H1 (cell line): ENCODE results near the gene RASAL2. TPM values are rescaled to one million over a fixed set of nuclear protein-coding genes. Genes with fewer than 3 reads are reported as not detected.

ENCODE experiments used
- CTCF ChIA-PET: fragments of 300-600 bp; sonication (Branson Sonifier 250); formaldehyde crosslinking; loops from one replicate; lab custom pipeline; 2021; ENCODE audit not compliant: partially characterized antibody; lab: Charles Lee
- POLR2A ChIA-PET: fragments of 300-600 bp; sonication (Branson Sonifier 250); formaldehyde crosslinking; loops from one replicate; lab custom pipeline; 2021; ENCODE audit warnings: inconsistent platforms; ENCODE audit not compliant: partially characterized antibody; lab: Charles Lee
- DNase-seq, 2 experiments: peaks; one replicate each; pipeline versions ENCODE4 v3.0.0 to v3.0.0-alpha.2; 2010 to 2022; ENCODE audit warnings: low spot score in 2 of 2, low read depth in 1 of 2, mixed read lengths in 1 of 2
- FAIRE-seq: peaks from 2 replicates; lab custom pipeline; 2011; peaks lifted over from hg19 to GRCh38; lab: Jason Lieb, UNC
- H2AFZ ChIP-seq: 2 replicates; pipeline ENCODE4 v1.8.1; 2012; ENCODE audit warnings: low read length, inconsistent platforms
- H2AK5ac ChIP-seq: 2 replicates; pipeline ENCODE4 v1.6.1; 2013; ENCODE audit warnings: low read depth, low read length
- H2BK120ac ChIP-seq: replicated peaks from 2 replicates; pipeline ENCODE3; 2013; ENCODE audit warnings: low read depth, low read length, inconsistent platforms
- H2BK12ac ChIP-seq: 2 replicates; pipeline ENCODE4 v1.6.1; 2013; ENCODE audit warnings: low read depth, low read length
- H2BK15ac ChIP-seq: 2 replicates; pipeline ENCODE4 v1.6.1; 2013; ENCODE audit warnings: low read length
- H2BK20ac ChIP-seq: 2 replicates; pipeline ENCODE4 v1.6.1; 2013; ENCODE audit warnings: low read length
- H2BK5ac ChIP-seq: 2 replicates; pipeline ENCODE4 v1.6.1; 2013; ENCODE audit warnings: low read depth, low read length
- H3K14ac ChIP-seq: 2 replicates; pipeline ENCODE4 v1.6.1; 2013; ENCODE audit warnings: inconsistent platforms; ENCODE audit not compliant: insufficient read length
- H3K18ac ChIP-seq: 2 replicates; pipeline ENCODE4 v1.6.1; 2013; ENCODE audit warnings: low read length; ENCODE audit errors: extremely low read depth
- H3K23ac ChIP-seq: 2 replicates; pipeline ENCODE4 v1.6.1; 2013; ENCODE audit warnings: inconsistent platforms; ENCODE audit not compliant: insufficient read length
- H3K23me2 ChIP-seq: 2 replicates; pipeline ENCODE4 v1.6.1; 2013; ENCODE audit warnings: low read depth, low read length
- H3K27ac ChIP-seq: 2 replicates; pipeline ENCODE4 v1.6.1; 2011; ENCODE audit warnings: low read depth, low read length, inconsistent platforms
- H3K27me3 ChIP-seq, 4 experiments: replicated peaks in 1 of 4; 1 replicate in 1 of 4; 2 replicates in 3 of 4; pipeline versions ENCODE4 v1.6.1 to v1.8.1; 2011 to 2013; ENCODE audit warnings: low read length in 3 of 4, mild to moderate bottlenecking in 3 of 4, inconsistent platforms in 2 of 4, mixed read lengths in 2 of 4, moderate library complexity in 1 of 4; ENCODE audit not compliant: control insufficient read depth in 3 of 4, insufficient read depth in 3 of 4; ENCODE audit errors: extremely low read depth in 1 of 4
- H3K36me3 ChIP-seq, 4 experiments: 2 replicates each; pipeline versions ENCODE4 v1.6.1 to v1.8.1; 2011 to 2013; ENCODE audit warnings: mild to moderate bottlenecking in 4 of 4, low read length in 3 of 4, moderate library complexity in 2 of 4, control low read depth in 1 of 4, inconsistent platforms in 1 of 4; ENCODE audit not compliant: insufficient read depth in 4 of 4, control insufficient read depth in 2 of 4
- H3K4ac ChIP-seq: replicated peaks from 2 replicates; pipeline ENCODE3; 2013; ENCODE audit warnings: low read length, low read depth, mixed read lengths, inconsistent platforms; ENCODE audit not compliant: insufficient read length
- H3K4me1 ChIP-seq, 4 experiments: replicated peaks in 1 of 4; 1 replicate in 1 of 4; 2 replicates in 3 of 4; pipeline versions ENCODE4 v1.6.1 to v1.8.1; 2011 to 2013; ENCODE audit warnings: low read length in 3 of 4, inconsistent platforms in 2 of 4, mixed read lengths in 1 of 4; ENCODE audit not compliant: insufficient read depth in 4 of 4, control insufficient read depth in 3 of 4
- H3K4me2 ChIP-seq, 2 experiments: 2 replicates each; pipeline versions ENCODE4 v1.6.1 to v1.8.1; 2011 to 2013; ENCODE audit warnings: low read depth in 2 of 2, low read length in 2 of 2, control low read depth in 1 of 2, inconsistent platforms in 1 of 2, mild to moderate bottlenecking in 1 of 2; ENCODE audit not compliant: insufficient read depth in 1 of 2
- H3K4me3 ChIP-seq, 4 experiments: fragments of 200-600, 300-600 bp in 1 of 4; sonication (generic), shearing (Covaris generic), sonication (Bioruptor Twin) in 1 of 4; 2 replicates each; pipeline versions ENCODE4 v1.5.1 to v1.8.1; 2011 to 2016; ENCODE audit warnings: low read length in 4 of 4, low read depth in 3 of 4, control low read depth in 2 of 4, inconsistent platforms in 2 of 4, mild to moderate bottlenecking in 2 of 4, mixed read lengths in 1 of 4, moderate library complexity in 1 of 4; ENCODE audit not compliant: insufficient read depth in 2 of 4; ENCODE audit errors: extremely low read depth in 1 of 4
- H3K56ac ChIP-seq: replicated peaks from 2 replicates; pipeline ENCODE3; 2013; ENCODE audit warnings: low read depth, mild to moderate bottlenecking, mixed read lengths, low read length, inconsistent platforms; ENCODE audit not compliant: insufficient read length
- H3K79me1 ChIP-seq: 2 replicates; pipeline ENCODE4 v1.6.1; 2013; ENCODE audit warnings: low read depth, low read length, control low read depth
- H3K79me2 ChIP-seq, 2 experiments: 2 replicates each; pipeline versions ENCODE4 v1.6.1 to v1.8.1; 2012 to 2013; ENCODE audit warnings: low read length in 2 of 2, mild to moderate bottlenecking in 2 of 2, inconsistent platforms in 1 of 2; ENCODE audit not compliant: insufficient read depth in 2 of 2, control insufficient read depth in 1 of 2
- H3K9ac ChIP-seq, 4 experiments: replicated peaks in 1 of 4; 1 replicate in 1 of 4; 2 replicates in 3 of 4; pipeline versions ENCODE4 v1.6.1 to v1.8.1; 2011 to 2013; ENCODE audit warnings: low read depth in 3 of 4, low read length in 3 of 4, control low read depth in 2 of 4, mild to moderate bottlenecking in 2 of 4, moderate library complexity in 2 of 4, inconsistent platforms in 1 of 4; ENCODE audit errors: extremely low read depth in 1 of 4
- H3K9me3 ChIP-seq, 2 experiments: 2 replicates each; pipeline versions ENCODE4 v1.6.1 to v1.8.1; 2012 to 2013; ENCODE audit warnings: mild to moderate bottlenecking in 2 of 2, moderate library complexity in 2 of 2, control low read depth in 1 of 2, inconsistent platforms in 1 of 2, low read depth in 1 of 2, low read length in 1 of 2, mixed read lengths in 1 of 2; ENCODE audit not compliant: insufficient read depth in 2 of 2
- H4K20me1 ChIP-seq, 2 experiments: replicated peaks in 1 of 2; 2 replicates each; pipeline versions ENCODE3 to v1.8.1; 2011 to 2013; ENCODE audit warnings: inconsistent platforms in 2 of 2, low read length in 2 of 2, mild to moderate bottlenecking in 1 of 2; ENCODE audit not compliant: insufficient read depth in 2 of 2, control insufficient read depth in 1 of 2
- H4K5ac ChIP-seq: 2 replicates; pipeline ENCODE4 v1.6.1; 2013; ENCODE audit warnings: low read length, low read depth, mixed read lengths, inconsistent platforms; ENCODE audit not compliant: insufficient read length
- H4K8ac ChIP-seq: 2 replicates; pipeline ENCODE4 v1.8.0; 2013; ENCODE audit warnings: mild to moderate bottlenecking, moderate library complexity, low read length, inconsistent platforms; ENCODE audit not compliant: insufficient read depth; ENCODE audit errors: extremely low read depth
- H4K91ac ChIP-seq: replicated peaks from 2 replicates; pipeline ENCODE3; 2013; ENCODE audit warnings: low read length, mixed read lengths, inconsistent platforms; ENCODE audit not compliant: insufficient read length
- RAD21 ChIP-seq, 2 experiments: IDR thresholded peaks in 1 of 2; conservative IDR thresholded peaks in 1 of 2; 2 replicates each; pipeline ENCODE4 v1.6.1; 2011; ENCODE audit warnings: low read depth in 2 of 2, low read length in 2 of 2, improper control_type of control experiment in 1 of 2, inconsistent platforms in 1 of 2, mild to moderate bottlenecking in 1 of 2, moderate library complexity in 1 of 2
- RNF2 ChIP-seq: fragments of 200-900, 300-1000 bp; sonication (generic); IDR thresholded peaks from 2 replicates; pipeline ENCODE4 v1.7.1; 2016; ENCODE audit warnings: borderline replicate concordance, low read depth, mild to moderate bottlenecking, antibody characterized with exemption, low read length; ENCODE audit not compliant: poor library complexity, severe bottlenecking; ENCODE audit errors: missing control alignments
- TAF7 ChIP-seq: optimal IDR thresholded peaks from 2 replicates; pipeline ENCODE3; 2011; ENCODE audit warnings: low read depth, mild to moderate bottlenecking, inconsistent platforms, low read length, moderate library complexity, borderline replicate concordance
- TCF12 ChIP-seq: IDR thresholded peaks from 2 replicates; pipeline ENCODE4 v1.6.1; 2011; ENCODE audit warnings: low read depth, mild to moderate bottlenecking, low read length
- WGBS, 2 experiments: shearing (Covaris generic) in 1 of 2; methylation state at CpG; one replicate each; pipeline versions ENCODE4 v1.1.6 to v1.1.7; 2013 to 2015; ENCODE audit warnings: low lambda C conversion rate in 2 of 2, mixed read lengths in 2 of 2, inconsistent platforms in 1 of 2, low coverage in 1 of 2, missing lambda C conversion rate in 1 of 2; ENCODE audit not compliant: insufficient replicate concordance in 2 of 2, insufficient coverage in 1 of 2, insufficient read length in 1 of 2; ENCODE audit errors: extremely low coverage in 1 of 2, missing lambda C conversion rate in 1 of 2; 5-methylcytosine and 5-hydroxymethylcytosine counted together
- polyA plus RNA-seq, 7 experiments: library from polyadenylated mRNA; depleted of rRNA in 3 of 7; stranded (reverse) in 5 of 7; unstranded in 2 of 7; fragments of >200 nt in 5 of 7; fragments of 200-250 nt in 2 of 7; gene quantifications; 1 replicate in 5 of 7; 2 replicates in 1 of 7; 4 replicates in 1 of 7; pipeline versions ENCODE4 v1.2.1 to v1.2.3, GENCODE V29; 2011 to 2013; ENCODE audit warnings: missing spikeins in 2 of 7, mixed read lengths in 2 of 7
- total RNA-seq: library from RNA; stranded (reverse); fragmentation: NEBNext Ultra II Directional; extraction: Animal tissue kit (Norgen Biotek cat#: 25700); gene quantifications from 2 replicates; pipeline ENCODE4 v1.2.1, GENCODE V29; 2021
- TF ChIP-seq, protein P1 (sequence below): IDR thresholded peaks from 2 replicates; pipeline ENCODE4 v1.6.1; 2012; ENCODE audit warnings: low read length, inconsistent platforms

The RASAL2 gene
- total and polyA plus RNA-seq, 2 of the 8 experiments (the other 6 are each of a cell fraction or from before 2014, with no cell fraction given), result 15.9 to 32.5 TPM

DNA sequence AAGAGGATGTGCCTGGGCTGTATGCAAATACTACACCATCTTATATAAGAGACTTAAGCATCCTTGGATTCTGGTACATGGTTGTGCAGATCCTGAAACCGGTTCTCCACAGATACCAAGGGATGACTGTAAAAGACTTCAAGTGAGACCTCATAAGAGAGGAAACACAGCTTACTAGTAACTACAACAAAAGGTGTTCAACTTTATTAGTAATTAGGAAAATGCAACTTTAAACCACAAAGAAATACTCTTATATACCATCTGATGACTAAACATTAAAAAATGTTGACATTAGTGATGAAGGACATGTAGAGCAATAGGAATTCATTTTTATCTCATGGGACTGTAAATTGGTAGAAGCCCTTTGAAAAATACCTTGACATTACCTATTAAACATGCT is 102.7 kb downstream of the RASAL2 start:
- H3K56ac ChIP-seq, result no peak overlapping the region
- no peak overlapping the region for H2AFZ ChIP-seq
- peaks cover 0 to 30% of the 10 kb centered on the region in 2 experiments; a peak in 2 of 4 replicates for H3K79me2 ChIP-seq
- H4K8ac ChIP-seq, result no peak overlapping the region
- no peak overlapping the region for H2BK20ac ChIP-seq
- no peak for FAIRE-seq
- H3K23me2 ChIP-seq, result no peaks in the 10 kb centered on the region
- no peak overlapping the region for H3K27ac ChIP-seq
- H3K14ac ChIP-seq, result no peak overlapping the region
- 100% methylated on average over 1 of the region's 1 CpG; no CpG with 5 or more reads in 1 of the 2 experiments for WGBS, 2 experiments
- H3K4me1 ChIP-seq, result no peaks in the 10 kb centered on the region
- H3K23ac ChIP-seq, result no peak overlapping the region
- no peak overlapping the region for H2AK5ac ChIP-seq
- H2BK120ac ChIP-seq, result no peak overlapping the region
- ChIA-PET POLR2A (no interaction called here), CTCF (interaction anchor here (1.2 kb wide), 1 partner anchor 9 kb away, joined by 3 read pairs; no protein-coding TSS in a partner anchor)
- no peak overlapping the region for H2BK5ac ChIP-seq
- H3K4ac ChIP-seq, result no peak overlapping the region
- H2BK12ac ChIP-seq, result no peak overlapping the region
- DNase-seq, result no peak
- H4K91ac ChIP-seq, result no peak overlapping the region
- H4K5ac ChIP-seq, result no peak overlapping the region
- no peaks in the 10 kb centered on the region for H4K20me1 ChIP-seq
- H3K36me3 ChIP-seq, result peaks cover 0 to 4% (median 0%) of the 10 kb centered on the region in 4 experiments; a peak in 1 of 8 replicates
- H3K27me3 ChIP-seq, result no peaks in the 10 kb centered on the region
- H3K4me3 ChIP-seq, result no peak overlapping the region
- H3K9me3 ChIP-seq, result peaks cover 13 to 17% of the 10 kb centered on the region in 2 experiments
- no peak overlapping the region for H3K9ac ChIP-seq
- no peak overlapping the region for H3K18ac ChIP-seq
- H3K4me2 ChIP-seq, result no peak overlapping the region
- H2BK15ac ChIP-seq, result no peak overlapping the region
- no peaks in the 10 kb centered on the region for H3K79me1 ChIP-seq
- TF ChIP-seq TCF12 (no peak), TAF7 (no peak), RNF2 (no peak), RAD21 (IDR thresholded peaks at IDR 0.05 in 1 of 2, conservative IDR thresholded peaks at IDR 0.05 in 1 of 2; ENCODE audit: low read depth in 2 of 2, low read length in 2 of 2) (no peak)
- TF ChIP-seq, protein P1, sequence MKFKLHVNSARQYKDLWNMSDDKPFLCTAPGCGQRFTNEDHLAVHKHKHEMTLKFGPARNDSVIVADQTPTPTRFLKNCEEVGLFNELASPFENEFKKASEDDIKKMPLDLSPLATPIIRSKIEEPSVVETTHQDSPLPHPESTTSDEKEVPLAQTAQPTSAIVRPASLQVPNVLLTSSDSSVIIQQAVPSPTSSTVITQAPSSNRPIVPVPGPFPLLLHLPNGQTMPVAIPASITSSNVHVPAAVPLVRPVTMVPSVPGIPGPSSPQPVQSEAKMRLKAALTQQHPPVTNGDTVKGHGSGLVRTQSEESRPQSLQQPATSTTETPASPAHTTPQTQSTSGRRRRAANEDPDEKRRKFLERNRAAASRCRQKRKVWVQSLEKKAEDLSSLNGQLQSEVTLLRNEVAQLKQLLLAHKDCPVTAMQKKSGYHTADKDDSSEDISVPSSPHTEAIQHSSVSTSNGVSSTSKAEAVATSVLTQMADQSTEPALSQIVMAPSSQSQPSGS, result no peak
